HK-2 (cell line): Measurements from ENCODE around the gene MPZL2.
A peak's percentile ranks its signal among the peaks of the same experiment; 100 is the strongest.
"Not testable (repeated sequence)": the region's sequence is repeated elsewhere in the genome, so short reads cannot be mapped to it uniquely, and the experiment has no call there.

Experiments used
- DNase-seq: peaks from one replicate; pipeline ENCODE4 v3.0.0-alpha.2; 2018; ENCODE audit not compliant: unreplicated experiment

MPZL2 gene

GRCh38 chr11:118263695-118264568 is at the start of gene MPZL2:
MPZL2 (minus strand) TSS chr11:118264297; CDS start chr11:118264153, 144 bp downstream.
- DNase-seq: peak; percentile 5

GRCh38 chr11:118313242-118313641 is 49.1 kb upstream of the MPZL2 start:
- no peak for DNase-seq

GRCh38 chr11:118312328-118312727 is 48.2 kb upstream of the MPZL2 start:
- no peak for DNase-seq

GRCh38 chr11:118311518-118311917 is 47.4 kb upstream of the MPZL2 start:
- DNase-seq: no peak

- DNase-seq: no peak
Observed at GRCh38 chr11:118310781-118311485, 46.8 kb upstream of the MPZL2 start.

- DNase-seq: no peak
Observed at GRCh38 chr11:118310271-118310670, 46.2 kb upstream of the MPZL2 start.

GRCh38 chr11:118308995-118309528 is 45.0 kb upstream of the MPZL2 start:
- DNase-seq: not testable (repeated sequence)

- no peak for DNase-seq
Observed at GRCh38 chr11:118306556-118306955, 42.5 kb upstream of the MPZL2 start.

- DNase-seq: no peak
Observed at GRCh38 chr11:118305726-118306125, 41.6 kb upstream of the MPZL2 start.

- no peak for DNase-seq
Observed at GRCh38 chr11:118304568-118305248, 40.6 kb upstream of the MPZL2 start, which contains the start of gene CD3E. CD3E (plus strand) TSS chr11:118304730; CDS start chr11:118304953, 223 bp downstream.

GRCh38 chr11:118304227-118304567 is 40.1 kb upstream of the MPZL2 start:
- no peak for DNase-seq

- DNase-seq: no peak
Observed at GRCh38 chr11:118301600-118302195, 37.6 kb upstream of the MPZL2 start.

- no peak for DNase-seq
Observed at GRCh38 chr11:118295815-118296454, 31.8 kb upstream of the MPZL2 start.

- DNase-seq: no peak
Observed at GRCh38 chr11:118295199-118295598, 31.1 kb upstream of the MPZL2 start.

GRCh38 chr11:118294053-118294452 is 30.0 kb upstream of the MPZL2 start:
- no peak for DNase-seq

- DNase-seq: no peak
Observed at GRCh38 chr11:118291477-118292135, 27.5 kb upstream of the MPZL2 start.

GRCh38 chr11:118290923-118291322 is 26.8 kb upstream of the MPZL2 start:
- DNase-seq: peak; percentile 3

- DNase-seq: no peak
Observed at GRCh38 chr11:118289401-118289800, 25.3 kb upstream of the MPZL2 start.

- no peak for DNase-seq
Observed at GRCh38 chr11:118287006-118287405, 22.9 kb upstream of the MPZL2 start.

- DNase-seq: no peak
Observed at GRCh38 chr11:118286545-118286944, 22.4 kb upstream of the MPZL2 start.
